HG03439 (cell line): Measurements from ENCODE around the gene MT1F.
"Not testable (repeated sequence)": the region's sequence is repeated elsewhere in the genome, so short reads cannot be mapped to it uniquely, and the experiment has no call there.

Experiments
- ATAC-seq: cut with Tn5 transposase; IDR thresholded peaks from one replicate; pipeline ENCODE4 v1.9.1; 2021; ENCODE audit warnings: mild to moderate bottlenecking, moderate library complexity; ENCODE audit not compliant: unreplicated experiment

The MT1F gene

DNA sequence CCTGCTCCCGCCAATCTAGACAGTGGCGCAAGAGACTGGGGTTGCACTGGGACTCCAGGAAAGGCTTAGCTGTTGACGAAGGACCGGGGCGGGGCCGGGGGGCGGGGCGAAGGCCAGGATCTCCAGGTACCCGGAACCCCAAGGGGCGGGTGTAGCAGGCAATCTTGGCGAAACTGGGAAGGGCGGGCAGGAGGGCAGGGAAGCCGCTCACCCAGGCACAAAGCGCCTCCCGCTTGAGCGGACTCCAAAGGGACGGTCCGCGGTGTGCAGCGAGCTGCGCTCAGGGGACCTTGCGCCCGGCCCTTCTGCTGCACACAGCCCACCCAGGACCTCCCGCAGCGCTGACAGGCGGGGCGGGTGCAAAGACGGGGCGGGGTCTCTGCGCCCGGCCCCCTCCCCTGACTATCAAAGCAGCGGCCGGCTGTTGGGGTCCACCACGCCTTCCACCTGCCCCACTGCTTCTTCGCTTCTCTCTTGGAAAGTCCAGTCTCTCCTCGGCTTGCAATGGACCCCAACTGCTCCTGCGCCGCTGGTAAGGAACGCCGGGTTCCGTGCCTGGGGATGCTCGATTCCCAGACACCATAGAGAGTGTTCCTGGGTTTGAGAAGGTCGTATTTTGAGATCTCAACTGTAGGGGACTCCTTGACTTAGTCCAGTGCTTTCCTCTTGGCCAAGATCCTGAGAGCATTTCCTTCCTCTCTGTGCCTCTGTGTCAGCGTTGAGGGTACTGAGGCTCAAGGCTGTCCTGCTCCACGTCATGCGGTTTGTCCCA is at the start of gene MT1F:
Gene MT1F, plus strand, starts transcription at position 405 of the 772 bp plus-strand sequence. Its CDS starts 100 bp downstream, at position 505.
- ATAC-seq = no peak

DNA sequence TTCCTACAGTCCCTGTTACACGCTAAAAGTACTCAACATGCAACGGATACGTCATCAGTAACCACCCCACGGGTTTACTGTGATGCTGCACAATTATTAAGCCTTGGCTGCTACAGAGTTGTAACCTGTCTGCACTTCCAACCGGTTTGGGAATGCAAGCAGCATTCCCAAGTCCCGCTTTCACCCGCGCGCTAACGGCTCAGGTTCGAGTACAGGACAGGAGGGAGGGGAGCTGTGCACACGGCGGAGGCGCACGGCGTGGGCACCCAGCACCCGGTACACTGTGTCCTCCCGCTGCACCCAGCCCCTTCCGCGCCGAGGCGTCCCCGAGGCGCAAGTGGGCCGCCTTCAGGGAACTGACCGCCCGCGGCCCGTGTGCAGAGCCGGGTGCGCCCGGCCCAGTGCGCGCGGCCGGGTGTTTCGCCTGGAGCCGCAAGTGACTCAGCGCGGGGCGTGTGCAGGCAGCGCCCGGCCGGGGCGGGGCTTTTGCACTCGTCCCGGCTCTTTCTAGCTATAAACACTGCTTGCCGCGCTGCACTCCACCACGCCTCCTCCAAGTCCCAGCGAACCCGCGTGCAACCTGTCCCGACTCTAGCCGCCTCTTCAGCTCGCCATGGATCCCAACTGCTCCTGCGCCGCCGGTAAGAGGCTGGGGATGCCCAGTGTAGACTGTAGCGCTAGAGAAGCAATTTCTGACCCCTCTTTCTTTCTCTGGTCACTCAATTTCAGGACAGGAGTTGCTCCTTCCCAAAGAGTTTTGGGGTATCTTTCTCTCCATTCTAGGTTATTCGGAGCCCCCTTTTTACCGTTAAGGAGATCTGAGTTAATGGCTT is 49.5 kb upstream of the MT1F start, which contains the start of gene MT2A:
Gene MT2A, plus strand, starts transcription at position 542 of the 833 bp plus-strand sequence. Its CDS starts 72 bp downstream, at position 614.
- ATAC-seq = peak; percentile 82

DNA sequence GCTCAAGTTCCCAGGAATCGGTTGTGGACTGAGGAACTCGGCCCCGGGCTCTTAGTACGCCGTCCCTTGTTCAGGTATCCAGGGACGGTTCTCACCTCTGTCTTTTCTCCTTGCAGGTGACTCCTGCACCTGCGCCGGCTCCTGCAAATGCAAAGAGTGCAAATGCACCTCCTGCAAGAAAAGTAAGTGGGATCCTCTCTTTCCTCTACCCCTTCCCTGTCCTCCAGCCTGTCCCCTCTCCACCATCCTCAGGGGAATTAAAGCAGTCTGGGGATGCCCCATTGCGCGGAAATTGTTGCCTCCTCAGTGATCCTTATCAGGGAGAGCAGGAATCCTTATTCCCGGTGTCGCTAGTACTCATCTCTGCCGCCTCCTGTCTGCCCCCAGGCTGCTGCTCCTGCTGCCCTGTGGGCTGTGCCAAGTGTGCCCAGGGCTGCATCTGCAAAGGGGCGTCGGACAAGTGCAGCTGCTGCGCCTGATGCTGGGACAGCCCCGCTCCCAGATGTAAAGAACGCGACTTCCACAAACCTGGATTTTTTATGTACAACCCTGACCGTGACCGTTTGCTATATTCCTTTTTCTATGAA is 48.8 kb upstream of the MT1F start:
- ATAC-seq = no peak

DNA sequence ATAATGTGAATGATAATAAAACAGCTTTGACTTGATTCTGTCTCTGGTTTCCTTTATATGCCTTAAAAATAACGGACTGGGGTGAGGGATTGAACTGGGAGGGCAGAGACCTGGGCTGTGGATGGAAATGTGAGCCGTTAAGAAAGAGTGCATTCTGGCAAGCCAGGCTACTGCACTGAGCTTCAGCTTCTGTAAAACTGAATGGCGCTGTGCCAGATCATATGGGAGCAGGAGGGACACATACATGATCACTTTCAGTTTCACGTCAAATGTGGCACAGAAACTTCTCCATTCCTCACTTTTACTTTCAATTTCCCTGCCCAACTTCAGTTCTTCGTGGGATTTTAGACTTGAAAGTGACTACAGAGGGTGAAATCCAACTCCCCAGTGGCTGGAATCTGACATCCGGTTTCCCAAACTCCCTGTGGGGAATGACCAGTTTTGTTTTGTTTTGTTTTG is 48.3 kb upstream of the MT1F start:
- peak; percentile 38 for ATAC-seq

DNA sequence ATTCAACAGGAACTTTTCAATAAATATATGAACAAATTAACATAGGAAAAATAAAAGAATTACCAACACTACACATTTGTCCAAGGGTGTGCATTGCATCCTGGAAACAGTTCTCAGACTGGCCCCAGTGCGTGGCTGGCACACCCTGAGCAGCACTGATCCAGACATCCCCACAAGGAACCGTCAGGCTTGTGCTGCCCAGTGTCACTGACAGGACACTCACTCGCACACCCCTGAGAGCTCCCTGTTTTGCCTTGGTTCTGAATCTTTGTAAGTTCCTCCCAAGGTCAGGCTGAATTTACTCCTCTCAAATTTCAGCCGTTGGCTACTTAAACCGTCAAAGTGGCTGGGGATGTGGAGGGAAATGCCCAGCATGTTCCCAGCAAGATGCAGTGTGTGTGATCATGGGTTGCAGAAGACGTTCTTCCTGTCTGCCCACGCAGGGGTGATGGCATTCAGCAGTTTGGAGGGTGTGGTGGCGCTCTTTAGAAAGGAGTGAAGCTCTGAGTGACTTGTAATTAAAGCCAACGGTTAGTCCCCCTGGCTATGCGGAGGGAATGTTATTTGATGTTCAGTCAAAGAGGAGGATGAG is 47.6 kb upstream of the MT1F start:
- no peak for ATAC-seq

DNA sequence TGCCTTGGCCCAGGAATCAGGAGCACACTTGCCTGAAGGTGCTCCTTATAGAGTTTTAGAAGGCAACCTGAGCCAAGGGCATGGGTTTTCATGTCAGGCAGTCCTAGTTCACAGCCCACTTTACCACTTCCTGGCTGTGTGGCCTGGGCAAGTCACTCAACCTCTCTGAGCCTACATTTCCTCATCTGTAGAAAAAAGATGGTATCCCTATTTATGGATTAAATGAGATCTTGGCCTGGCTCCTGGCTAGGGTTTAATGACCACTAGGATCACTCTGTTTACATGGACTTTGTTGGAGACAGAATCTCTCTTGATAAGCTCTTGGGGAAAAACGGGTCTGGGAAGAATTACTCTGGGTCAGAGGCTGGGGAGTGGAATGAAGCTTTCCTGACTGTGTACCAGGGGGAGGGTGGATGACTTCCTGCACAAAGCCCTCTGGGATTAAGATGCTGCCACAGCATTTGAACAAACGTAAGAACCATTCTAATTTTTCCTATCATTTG is 47.1 kb upstream of the MT1F start:
- no peak for ATAC-seq

DNA sequence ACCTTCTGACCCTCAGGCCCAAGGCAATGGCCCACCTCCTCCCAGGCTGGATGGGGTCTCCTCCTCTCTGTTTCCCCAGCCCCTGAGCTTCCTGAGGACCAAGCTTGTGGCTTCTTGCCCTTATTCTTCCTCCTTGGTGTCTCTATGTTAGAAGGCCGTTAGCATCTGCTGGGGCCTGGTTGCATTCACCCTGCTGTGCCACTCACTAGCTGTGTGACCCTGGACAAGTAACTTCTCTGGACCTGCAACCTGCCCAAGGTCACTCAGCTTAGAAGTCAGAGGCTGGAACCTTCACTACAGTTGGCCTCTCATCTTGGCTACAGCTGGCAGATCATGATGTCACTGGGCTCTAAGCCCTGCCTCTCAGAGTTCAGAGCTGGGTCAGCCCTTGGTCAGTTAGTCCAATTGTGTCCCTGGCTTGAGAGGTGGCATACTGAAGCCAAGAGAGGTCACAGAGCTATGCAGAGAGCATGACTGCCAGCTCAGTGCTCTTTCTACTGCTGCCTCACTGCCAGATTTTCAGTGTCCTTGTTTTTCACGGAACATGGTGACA is 46.4 kb upstream of the MT1F start:
- ATAC-seq = no peak

DNA sequence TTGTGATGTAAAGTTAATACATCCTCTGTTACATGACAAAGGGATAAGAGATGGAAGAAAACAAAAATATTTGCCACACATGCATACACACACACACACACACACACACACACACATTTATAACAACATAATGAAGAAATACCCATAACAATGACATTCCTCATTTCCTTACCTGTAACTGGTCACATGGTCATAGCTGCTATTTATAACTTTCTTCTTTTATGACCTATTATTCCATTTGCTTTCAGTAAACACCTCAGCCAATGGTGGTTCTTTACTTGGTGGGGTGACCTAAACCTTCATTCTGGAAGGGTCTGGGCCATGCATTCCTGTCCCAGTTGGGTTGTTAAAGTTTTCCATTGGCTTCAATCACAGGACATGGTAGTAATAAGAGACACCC is 44.1 kb upstream of the MT1F start:
- ATAC-seq = no peak

DNA sequence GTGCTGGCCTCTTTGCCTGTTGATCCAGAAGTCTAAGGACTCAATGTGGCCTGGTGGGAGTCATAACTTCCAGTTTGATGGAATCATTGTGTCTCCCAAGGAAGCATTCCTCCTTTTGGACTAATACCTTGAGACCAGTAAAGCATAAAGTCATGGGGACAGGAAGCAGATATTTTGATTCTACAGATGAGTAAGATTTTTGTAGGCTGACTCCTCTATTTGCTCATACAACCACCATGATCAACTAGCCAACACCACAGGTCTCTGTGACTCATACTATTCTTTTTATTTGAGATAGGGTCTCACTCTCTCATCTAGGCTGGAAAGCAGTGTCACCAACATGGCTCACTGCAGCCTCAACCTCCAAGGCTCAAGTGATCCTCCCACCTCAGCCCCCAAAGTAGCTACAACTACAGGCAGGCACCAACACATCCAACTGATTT is 43.2 kb upstream of the MT1F start:
- no peak for ATAC-seq

DNA sequence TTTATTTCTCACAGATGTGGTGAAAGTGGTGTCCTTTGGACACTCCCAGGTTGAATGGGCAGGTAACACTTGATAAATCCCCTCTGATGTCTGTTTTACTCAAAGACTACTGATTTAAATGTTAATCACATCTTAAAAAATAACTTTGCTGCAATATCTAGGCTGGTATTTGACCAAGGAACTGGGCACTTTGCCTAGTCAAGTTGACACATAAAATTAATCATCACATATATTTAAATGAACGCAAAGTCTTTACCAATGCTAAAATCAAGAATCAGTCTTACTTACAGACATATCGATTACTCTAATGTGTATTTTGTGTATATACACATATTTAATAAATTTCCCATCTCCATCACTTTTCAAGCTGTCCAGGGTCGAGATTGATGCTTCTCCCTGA is 42.4 kb upstream of the MT1F start:
- no peak for ATAC-seq

DNA sequence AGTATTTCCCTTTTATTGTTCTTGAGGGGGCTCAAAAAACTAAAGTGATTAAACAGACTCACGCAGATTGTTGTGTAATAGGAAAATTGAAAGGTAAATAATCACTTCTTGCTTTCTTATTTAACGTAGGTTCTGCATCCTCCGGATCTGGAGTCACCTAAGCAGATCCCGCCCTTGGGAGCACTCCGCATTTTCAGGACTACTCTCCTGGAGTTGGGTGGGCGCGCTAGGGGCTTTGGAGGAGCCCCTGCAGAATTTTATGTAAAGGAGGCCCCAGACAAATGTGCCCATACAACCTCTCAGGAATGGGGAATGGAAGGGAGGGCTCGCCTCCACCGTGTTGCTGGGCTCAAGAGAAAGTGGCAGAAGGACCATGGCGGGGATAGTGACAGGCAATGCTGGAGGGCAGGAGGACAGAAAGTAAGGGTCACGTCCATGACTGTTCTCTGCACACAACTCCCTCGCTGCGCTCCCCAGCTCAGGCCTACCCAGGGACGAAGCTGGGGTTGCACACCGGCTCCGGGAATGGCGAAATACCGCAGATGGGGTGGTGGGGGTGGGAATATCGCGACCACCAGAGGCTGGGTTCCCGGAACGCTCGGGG is 41.0 kb upstream of the MT1F start:
- no peak for ATAC-seq

DNA sequence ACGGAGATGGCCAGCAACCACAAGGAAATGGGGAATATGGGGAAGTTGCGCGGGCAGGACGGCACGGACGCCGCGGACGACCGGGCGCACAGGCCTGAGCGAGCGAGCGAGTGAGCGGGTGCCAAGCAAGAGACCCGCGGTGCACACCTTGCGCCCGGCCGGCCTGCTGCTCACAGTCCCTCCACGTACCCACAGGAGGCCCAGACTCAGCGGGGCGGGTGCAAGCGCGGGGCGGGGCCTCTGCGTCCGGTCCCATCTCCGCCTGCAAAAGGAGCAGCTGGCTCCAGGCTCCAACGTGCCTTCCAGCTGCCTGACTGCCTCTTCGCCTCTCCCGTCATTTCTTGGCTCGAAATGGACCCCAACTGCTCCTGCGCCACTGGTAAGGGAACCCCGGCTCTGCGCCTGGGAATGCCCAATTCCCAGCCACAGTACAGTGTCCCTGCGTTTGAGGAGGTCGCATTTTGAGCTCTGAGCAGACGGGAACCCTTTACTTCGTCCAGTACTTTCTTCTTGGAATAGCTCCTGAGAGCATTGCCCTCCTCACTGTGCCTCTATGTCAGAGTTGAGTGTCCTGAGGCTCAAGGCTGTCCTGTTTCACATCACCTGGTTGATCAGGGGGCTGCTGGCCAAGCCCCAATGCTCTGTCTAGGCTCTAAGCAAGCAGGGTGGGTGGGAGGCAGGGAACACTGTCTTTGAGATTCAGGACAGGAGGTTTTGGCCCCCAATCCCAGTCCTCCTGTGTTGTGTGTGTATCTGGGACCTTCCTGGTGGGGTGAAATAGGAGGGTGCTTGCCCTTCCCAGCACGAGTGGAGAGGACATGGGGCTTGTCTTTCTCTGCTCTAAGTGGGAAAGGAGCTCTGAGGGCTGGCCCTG is 40.3 kb upstream of the MT1F start:
- no peak for ATAC-seq

DNA sequence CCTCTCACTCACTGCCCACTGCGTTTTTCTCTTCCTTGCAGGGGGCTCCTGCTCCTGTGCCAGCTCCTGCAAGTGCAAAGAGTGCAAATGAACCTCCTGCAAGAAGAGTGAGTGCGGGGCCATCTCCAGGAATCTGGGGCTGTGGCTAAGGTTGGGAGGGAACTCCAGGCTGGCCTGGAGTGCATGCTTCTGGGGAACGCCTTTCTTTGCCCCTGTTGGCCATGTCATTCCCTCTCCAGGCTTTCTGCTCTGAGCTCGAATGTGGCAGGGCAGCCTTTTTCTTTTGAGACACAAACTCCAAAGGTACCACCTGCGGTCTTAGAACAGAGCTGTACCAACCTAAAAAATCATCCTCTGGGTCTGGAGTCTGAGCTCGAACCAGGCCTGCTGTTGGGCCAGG is 39.6 kb upstream of the MT1F start:
- no peak for ATAC-seq

DNA sequence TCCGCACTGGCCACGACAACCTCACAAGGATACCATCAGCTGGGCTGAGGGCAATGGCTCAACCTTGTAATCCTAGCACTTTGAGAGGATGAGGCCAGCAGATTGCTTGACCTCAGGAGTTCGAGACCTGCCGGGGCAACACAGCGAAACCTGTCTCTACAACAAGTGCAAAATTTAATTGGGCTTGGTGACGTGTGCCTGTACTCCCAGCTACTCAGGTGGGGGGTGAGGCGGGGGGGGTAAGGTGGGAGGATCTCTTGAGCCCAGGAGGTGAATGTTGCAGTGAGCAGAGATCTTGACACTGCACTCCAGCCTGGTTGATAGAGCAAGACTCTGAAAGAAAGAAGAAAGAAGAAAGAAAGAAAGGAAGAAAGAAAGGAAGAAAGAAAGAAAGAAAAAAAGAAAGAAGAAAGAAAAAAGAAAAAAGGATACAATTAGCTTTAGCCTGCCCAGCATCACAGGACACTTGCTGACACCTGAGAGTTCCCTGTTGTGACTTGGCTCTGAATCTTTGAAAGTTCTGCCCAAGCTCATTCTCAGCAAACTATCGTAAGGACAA is 37.3 kb upstream of the MT1F start:
- no peak for ATAC-seq

DNA sequence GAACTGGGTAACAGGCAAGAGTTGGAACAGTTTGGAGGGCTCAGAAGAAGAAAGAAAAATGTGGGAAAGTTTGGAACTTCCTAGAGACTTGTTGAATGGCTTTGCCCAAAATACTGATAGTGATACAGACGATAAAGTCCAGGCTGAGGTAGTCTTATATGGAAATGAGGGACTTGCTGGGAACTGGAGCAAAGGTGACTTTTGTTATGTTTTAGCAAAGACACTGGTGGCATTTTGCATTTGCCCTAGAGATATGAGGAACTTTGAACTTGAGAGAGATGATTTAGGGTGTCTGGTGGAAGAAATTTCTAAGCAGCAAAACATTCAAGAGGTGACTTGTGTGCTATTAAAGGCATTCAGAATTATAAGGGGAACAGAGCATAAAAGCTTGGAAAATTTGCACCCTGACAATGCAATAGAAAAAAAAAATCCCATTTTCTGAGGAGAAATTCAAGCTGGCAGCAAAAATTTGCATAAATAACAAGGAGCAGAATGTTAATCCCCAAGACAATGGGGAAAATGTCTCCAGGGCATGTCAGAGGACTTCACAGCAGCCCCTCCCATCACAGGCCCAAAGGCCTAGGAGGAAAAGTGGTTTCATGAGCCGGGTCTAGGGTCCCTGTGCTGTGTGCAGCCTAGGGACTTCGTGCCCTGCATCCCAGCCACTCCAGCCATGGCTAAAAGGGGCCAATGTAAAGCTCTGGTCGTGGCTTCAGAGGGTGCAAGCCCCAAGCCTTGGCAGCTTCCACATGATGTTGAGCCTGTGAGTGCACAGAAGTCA is 35.9 kb upstream of the MT1F start:
- ATAC-seq = not testable (repeated sequence)

DNA sequence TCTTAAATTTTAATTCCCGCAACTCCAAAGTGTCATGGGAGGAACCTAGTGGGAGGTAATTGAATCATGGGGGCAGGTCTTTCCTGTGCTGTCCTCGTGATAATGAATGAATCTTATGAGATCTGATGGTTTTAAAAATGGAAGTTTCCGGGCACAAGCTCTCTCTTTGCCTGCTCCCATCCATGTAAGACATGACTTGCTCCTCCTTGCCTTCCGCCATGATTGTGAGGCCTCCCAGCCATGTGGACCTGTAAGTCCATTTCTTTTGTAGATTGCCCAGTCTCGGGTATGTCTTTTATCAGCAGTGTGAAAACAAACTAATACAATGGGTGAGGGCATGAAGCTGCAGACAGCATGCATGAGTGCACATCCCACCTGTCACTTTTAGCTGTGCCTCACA is 34.6 kb upstream of the MT1F start:
- not testable (repeated sequence) for ATAC-seq

DNA sequence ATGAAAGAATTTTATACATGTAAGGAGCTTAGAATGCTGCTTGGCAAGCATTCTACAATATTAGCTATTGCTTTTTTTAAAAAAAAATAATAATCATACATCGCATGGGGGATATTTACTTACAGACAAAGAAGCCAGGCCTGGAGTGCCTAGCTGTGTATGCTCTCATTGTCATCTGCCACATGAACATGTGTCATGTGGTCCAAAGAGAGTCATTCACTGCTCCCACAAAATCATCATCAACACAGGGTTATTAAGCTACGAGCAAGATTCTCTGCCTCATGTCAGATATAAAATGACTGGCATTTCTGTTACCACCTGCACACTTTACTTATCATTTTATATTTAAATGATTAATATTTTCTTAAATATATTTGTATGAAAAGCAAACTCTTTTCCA is 34.1 kb upstream of the MT1F start:
- no peak for ATAC-seq
